Omental fat pad (tissue), 4 donors: ENCODE data around the gene OPRPN. TPM values are rescaled to one million over a fixed set of nuclear protein-coding genes. Genes with fewer than 3 reads are reported as not detected.

ENCODE experiments used
- ATAC-seq: fragments of 150-250 bp; one replicate; pipeline ENCODE4 v1.9.1; 2016; ENCODE audit warnings: mild to moderate bottlenecking, moderate library complexity; ENCODE audit not compliant: low FRiP score
- DNase-seq: peaks from one replicate; pipeline ENCODE4 v3.0.0-alpha.2; 2019; ENCODE audit warnings: low spot score
- CTCF ChIP-seq, 3 donors: fragments of 450-650 bp; IDR thresholded peaks; one replicate each; pipeline ENCODE4 v1.5.1; 2016 to 2017; ENCODE audit warnings: antibody characterized with exemption in 3 of 3, mild to moderate bottlenecking in 3 of 3, moderate library complexity in 2 of 3
- total RNA-seq, 4 donors: library from RNA; depleted of rRNA; stranded (reverse); fragments of >200 nt; gene quantifications; one replicate each; pipeline ENCODE4 v1.1.0, GENCODE V29; 2016

Gene OPRPN
- total RNA-seq, 4 donors from 2014 or later, result not detected

GRCh38 chr4:70371987-70372386 lies 25.8 kb upstream of the OPRPN start:
- DNase-seq (no peak), ATAC-seq (no peak)
- no peak for TF ChIP-seq CTCF (IDR thresholded peaks at IDR 0.05)

- DNase-seq, result no peak
- no peak for TF ChIP-seq CTCF (IDR thresholded peaks at IDR 0.05)
- ATAC-seq, result no peak
These were observed 25.0 kb upstream of the OPRPN start for GRCh38 chr4:70372760-70373159.

DNA sequence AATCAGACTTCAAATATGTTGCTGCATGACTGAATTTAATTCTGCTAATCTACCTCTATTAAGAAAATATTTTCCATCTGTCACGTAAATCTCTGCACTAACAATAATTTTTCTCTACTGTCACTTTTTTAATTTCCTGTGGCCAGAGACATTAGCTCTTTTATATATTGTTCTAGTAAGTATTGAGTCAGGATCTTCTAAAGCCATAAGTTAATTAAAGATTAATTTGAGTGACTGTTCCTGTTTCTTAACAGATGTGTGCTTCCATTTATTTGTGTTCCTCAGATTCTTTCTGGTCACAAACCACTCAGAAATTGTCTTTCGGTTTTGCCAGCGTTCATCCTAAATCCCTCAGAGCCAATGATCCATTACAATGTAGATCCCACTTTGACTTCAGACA lies 17.2 kb upstream of the OPRPN start:
- no peak for ATAC-seq
- no peak for DNase-seq
- TF ChIP-seq CTCF (IDR thresholded peaks at IDR 0.05), result no peak

GRCh38 chr4:70382691-70383181 lies 15.0 kb upstream of the OPRPN start, which contains the start of gene SMR3B:
TSS of gene SMR3B (plus strand) at chr4:70383131. CDS start at chr4:70384511, 1,380 bp downstream.
- no peak for TF ChIP-seq CTCF (IDR thresholded peaks at IDR 0.05)
- ATAC-seq, result no peak

GRCh38 chr4:70392057-70392776 lies 5.5 kb upstream of the OPRPN start:
- no peak for TF ChIP-seq CTCF (IDR thresholded peaks at IDR 0.05)
- DNase-seq (no peak), ATAC-seq (no peak)

More at GRCh38 chr4:70382691-70383181, 15.0 kb upstream of the OPRPN start, which contains the start of gene SMR3B:
- DNase-seq, result no peak

DNA sequence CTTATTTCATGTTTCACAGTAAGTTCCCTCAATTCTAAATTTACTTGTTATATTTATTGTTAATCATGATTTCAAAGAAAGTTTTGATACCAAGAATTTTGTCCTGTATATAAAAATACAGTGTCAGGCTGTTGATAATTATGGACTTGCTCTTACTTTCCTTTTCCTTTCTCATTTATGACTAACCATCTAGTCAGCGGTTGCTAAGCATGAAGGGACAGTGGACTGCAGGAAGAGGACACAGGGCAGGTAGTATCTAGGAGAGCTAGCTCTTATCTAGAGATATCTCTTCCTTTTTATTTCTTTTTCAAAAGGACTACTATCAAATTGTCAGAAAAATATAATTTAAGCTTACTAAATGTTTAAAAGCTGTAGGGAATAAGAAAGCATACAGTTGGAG lies 1.6 kb downstream of the OPRPN start:
- DNase-seq (no peak), ATAC-seq (no peak)
- no peak for TF ChIP-seq CTCF (IDR thresholded peaks at IDR 0.05)

DNA sequence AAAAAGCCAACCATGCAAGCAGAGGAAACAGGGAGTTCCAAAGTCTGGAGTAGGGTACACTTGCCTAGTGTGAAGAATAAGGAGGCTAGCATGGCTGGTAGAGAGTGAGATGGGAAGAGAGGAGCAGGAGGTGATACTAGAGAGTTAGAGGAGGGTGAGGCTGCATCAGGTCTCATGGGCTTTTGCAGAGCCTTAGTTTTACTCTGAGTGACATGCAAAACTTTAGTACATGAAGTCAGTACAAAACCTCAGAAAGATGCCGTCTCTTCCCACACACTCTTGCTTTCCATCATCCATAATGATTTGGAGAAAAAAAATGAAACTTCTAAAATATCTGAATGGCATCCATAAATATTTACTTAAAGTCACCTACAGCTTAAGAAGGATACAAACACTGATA lies 5.0 kb downstream of the OPRPN start:
- DNase-seq, result no peak
- TF ChIP-seq CTCF (IDR thresholded peaks at IDR 0.05), result no peak
- ATAC-seq, result no peak
